Naive thymus-derived CD8-positive, alpha-beta T cell (primary cell): ENCODE results near the gene XRCC4. TPM values are rescaled to one million over a fixed set of nuclear protein-coding genes. Genes with fewer than 3 reads are reported as not detected.
"Not testable (repeated sequence)": the region's sequence is repeated elsewhere in the genome, so short reads cannot be mapped to it uniquely, and the experiment has no call there.

Experiments used
- ATAC-seq, 2 donors: fragments of 150-1000 bp; cut with Tn5 transposase in 1 of 2; sonication (Bioruptor Pico), chemical (Tn5 transposase) in 1 of 2; 1 replicate in 1 of 2; 2 replicates in 1 of 2; pipeline ENCODE4 v1.10.0; 2021; ENCODE audit warnings: mild to moderate bottlenecking in 2 of 2, moderate library complexity in 2 of 2
- POLR2A ChIA-PET: fragments of 350-600 bp; sonication (Branson Sonifier 250); formaldehyde crosslinking; loops from one replicate; lab custom pipeline; 2021; ENCODE audit warnings: antibody characterized with exemption; lab: Charles Lee
- DNase-seq, 10 donors: peaks; one replicate each; pipeline versions ENCODE4 v3.0.0 to v3.0.0-alpha.2; 2020 to 2022
- H3K27ac Mint-ChIP-seq, 10 donors: one replicate each; pipeline ENCODE4 v1.8.0; 2020 to 2022; ENCODE audit warnings: mild to moderate bottlenecking in 10 of 10, mixed read lengths in 10 of 10, moderate library complexity in 4 of 10, inconsistent platforms in 1 of 10
- H3K27me3 Mint-ChIP-seq, 5 donors: one replicate each; pipeline ENCODE4 v1.8.0; 2021 to 2022; ENCODE audit warnings: mixed read lengths in 5 of 5
- H3K36me3 Mint-ChIP-seq, 3 donors: one replicate each; pipeline ENCODE4 v1.8.0; 2020 to 2022; ENCODE audit warnings: mixed read lengths in 3 of 3, mild to moderate bottlenecking in 2 of 3, inconsistent platforms in 1 of 3
- H3K4me1 Mint-ChIP-seq, 4 donors: one replicate each; pipeline ENCODE4 v1.8.0; 2021 to 2022; ENCODE audit warnings: mixed read lengths in 4 of 4
- H3K4me3 Mint-ChIP-seq, 10 donors: one replicate each; pipeline ENCODE4 v1.8.0; 2020 to 2022; ENCODE audit warnings: mild to moderate bottlenecking in 10 of 10, mixed read lengths in 10 of 10, moderate library complexity in 6 of 10, inconsistent platforms in 1 of 10
- H3K9me3 Mint-ChIP-seq, 9 donors: one replicate each; pipeline ENCODE4 v1.8.0; 2020 to 2022; ENCODE audit warnings: mixed read lengths in 9 of 9, mild to moderate bottlenecking in 3 of 9, inconsistent platforms in 1 of 9, moderate library complexity in 1 of 9
- polyA plus RNA-seq, 3 donors: library from polyadenylated mRNA; unstranded; fragments of 300-500 nt; fragmentation: Illumina TruSeq; gene quantifications; one replicate each; pipeline ENCODE4 v1.2.3, GENCODE V29; 2021
- total RNA-seq, 8 experiments: library from RNA in 2 of 8; stranded (reverse) in 2 of 8; gene quantifications; one replicate each; pipeline ENCODE4 v1.2.3 and lab custom pipeline; 2021 to 2026

XRCC4 gene
- total and polyA plus RNA-seq, 5 experiments from 2014 or later = 4.2 to 8.6 (median 6.4) TPM

DNA sequence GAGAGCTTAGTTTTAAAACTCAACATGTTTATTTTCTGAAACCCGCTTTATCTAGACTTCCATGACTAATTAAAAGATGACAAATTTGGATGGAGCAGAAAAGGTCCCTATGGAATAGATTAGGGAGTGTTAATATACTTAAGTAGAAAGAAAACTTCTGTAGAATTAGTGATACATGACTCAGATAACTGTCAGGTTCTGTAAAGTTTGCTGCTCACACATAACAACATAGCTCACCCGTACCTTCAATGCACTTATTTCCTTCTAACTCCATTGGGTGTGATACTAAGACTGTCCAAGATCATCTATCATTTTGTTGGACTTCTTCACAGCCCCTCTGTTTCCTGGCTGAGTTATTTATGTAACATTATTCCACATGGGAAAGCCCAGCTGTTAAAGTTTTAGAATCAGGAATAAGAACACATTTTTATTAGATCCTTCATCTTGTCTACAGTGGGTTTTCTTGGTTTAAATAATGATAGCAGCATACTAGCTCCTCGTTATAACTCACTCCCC lies 27.9 kb upstream of the XRCC4 start:
- H3K27ac Mint-ChIP-seq = peak overlapping the region in 1 of 10 donors; percentile 33

GRCh38 chr5:83050723-83051340 lies 26.5 kb upstream of the XRCC4 start:
- Mint-ChIP-seq H3K27ac (peak overlapping the region in 2 of 10 donors; percentile 15 to 31), H3K4me1 (peaks cover 0 to 5% (median under 1%) of the 10 kb centered on the region in 4 donors), H3K36me3 (peaks cover 10 to 39% (median 21%) of the 10 kb centered on the region in 3 donors), H3K9me3 (no peaks in the 10 kb centered on the region), H3K27me3 (no peaks in the 10 kb centered on the region), H3K4me3 (no peak overlapping the region)
- POLR2A ChIA-PET = no interaction called here
- ATAC-seq (no peak), DNase-seq (no peak)

More for the DNA sequence above, 27.9 kb upstream of the XRCC4 start:
- H3K4me3 Mint-ChIP-seq = no peak overlapping the region
- no peaks in the 10 kb centered on the region for H3K27me3 Mint-ChIP-seq
- no peaks in the 10 kb centered on the region for H3K9me3 Mint-ChIP-seq
- no peak for DNase-seq
- no peak for ATAC-seq
- H3K36me3 Mint-ChIP-seq = peaks cover 9 to 25% (median 16%) of the 10 kb centered on the region in 3 donors
- peaks cover 0 to 3% (median 0%) of the 10 kb centered on the region in 4 donors for H3K4me1 Mint-ChIP-seq
- POLR2A ChIA-PET = no interaction called here

DNA sequence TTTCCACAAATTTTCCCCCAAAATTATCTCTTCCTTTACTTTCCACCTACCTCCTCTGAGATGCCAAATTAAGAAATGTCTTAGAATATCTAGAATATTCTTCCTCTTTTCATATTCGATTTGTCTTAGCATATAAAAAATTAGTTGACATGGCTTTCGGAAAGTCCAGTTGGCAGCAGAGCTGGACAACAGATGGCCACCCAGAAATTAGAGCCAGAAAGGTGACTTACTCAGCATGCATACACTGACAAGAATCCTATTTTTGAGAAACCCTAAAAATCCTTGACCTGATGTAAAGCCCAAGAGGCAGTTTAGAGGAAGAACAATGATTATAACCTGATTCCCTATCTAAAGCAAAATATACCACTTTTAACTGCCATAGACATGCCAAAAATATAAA lies 22.2 kb upstream of the XRCC4 start:
- Mint-ChIP-seq H3K9me3 (no peaks in the 10 kb centered on the region), H3K27me3 (no peaks in the 10 kb centered on the region), H3K36me3 (peaks cover 13 to 74% (median 24%) of the 10 kb centered on the region in 3 donors), H3K4me1 (peaks cover 6 to 24% (median 16%) of the 10 kb centered on the region in 4 donors), H3K4me3 (no peak overlapping the region), H3K27ac (peak overlapping the region in 1 of 10 donors; percentile 40)
- no peak for ATAC-seq
- POLR2A ChIA-PET = no interaction called here
- no peak for DNase-seq

DNA sequence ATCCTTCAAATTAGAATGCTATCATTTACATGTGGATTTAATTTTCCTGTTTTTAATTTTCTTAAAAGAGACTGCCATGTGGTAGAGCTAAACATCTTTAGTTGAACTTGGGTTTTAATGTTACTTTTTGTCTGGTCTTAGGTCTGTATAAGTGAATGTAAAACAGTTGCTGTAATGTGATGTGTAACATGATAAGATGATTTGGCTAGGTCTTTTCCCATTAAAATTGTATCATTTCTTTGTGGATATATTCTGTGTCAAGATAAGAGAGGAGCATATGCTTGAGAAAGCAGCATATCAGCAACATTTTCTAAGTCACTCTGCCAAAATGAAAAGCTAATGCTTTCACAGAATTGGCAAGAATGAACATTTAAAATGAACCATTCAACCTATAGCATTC lies 18.6 kb upstream of the XRCC4 start:
- peaks cover 11 to 84% (median 32%) of the 10 kb centered on the region in 3 donors for H3K36me3 Mint-ChIP-seq

DNA sequence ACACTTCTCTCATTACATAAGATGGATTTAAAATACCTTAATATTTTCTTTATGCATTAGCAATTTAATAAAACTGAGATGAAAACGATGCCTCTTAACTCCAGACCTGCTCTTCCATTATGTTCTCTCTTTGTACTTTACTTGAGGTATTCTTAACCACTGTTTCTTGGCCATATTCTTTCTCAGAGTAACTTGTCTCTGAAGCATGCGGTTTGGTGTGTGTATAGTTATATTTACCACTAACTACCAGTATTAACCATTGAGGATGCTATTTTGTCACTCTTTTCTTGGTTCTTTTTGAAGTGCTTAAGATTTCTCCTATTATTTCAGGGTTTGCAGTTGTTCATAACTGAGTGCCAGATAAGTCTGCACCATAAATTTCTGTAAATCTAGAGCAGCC lies 18.0 kb upstream of the XRCC4 start:
- no peaks in the 10 kb centered on the region for H3K9me3 Mint-ChIP-seq
- no peak overlapping the region for H3K27ac Mint-ChIP-seq
- DNase-seq (no peak), ATAC-seq (no peak)
- no peaks in the 10 kb centered on the region for H3K27me3 Mint-ChIP-seq
- POLR2A ChIA-PET = no interaction called here
- H3K36me3 Mint-ChIP-seq = peaks cover 5 to 82% (median 31%) of the 10 kb centered on the region in 3 donors
- no peak overlapping the region for H3K4me3 Mint-ChIP-seq
- H3K4me1 Mint-ChIP-seq = peaks cover 8 to 47% (median 26%) of the 10 kb centered on the region in 4 donors

More for the DNA sequence above, 18.6 kb upstream of the XRCC4 start:
- Mint-ChIP-seq H3K4me1 (peaks cover 6 to 44% (median 24%) of the 10 kb centered on the region in 4 donors), H3K4me3 (no peak overlapping the region), H3K27me3 (no peaks in the 10 kb centered on the region), H3K9me3 (no peaks in the 10 kb centered on the region), H3K27ac (no peak overlapping the region)
- no peak for DNase-seq
- POLR2A ChIA-PET = no interaction called here
- no peak for ATAC-seq

GRCh38 chr5:83066548-83067110 lies 10.7 kb upstream of the XRCC4 start:
- Mint-ChIP-seq H3K9me3 (no peaks in the 10 kb centered on the region), H3K4me3 (no peak overlapping the region), H3K4me1 (peaks cover 12 to 76% (median 56%) of the 10 kb centered on the region in 4 donors), H3K36me3 (peaks cover 0 to 33% (median 9%) of the 10 kb centered on the region in 3 donors), H3K27me3 (no peaks in the 10 kb centered on the region), H3K27ac (peak overlapping the region in 3 of 10 donors; percentile 33 to 53 (median 41))
- no peak for DNase-seq
- ATAC-seq = no peak
- POLR2A ChIA-PET = no interaction called here

DNA sequence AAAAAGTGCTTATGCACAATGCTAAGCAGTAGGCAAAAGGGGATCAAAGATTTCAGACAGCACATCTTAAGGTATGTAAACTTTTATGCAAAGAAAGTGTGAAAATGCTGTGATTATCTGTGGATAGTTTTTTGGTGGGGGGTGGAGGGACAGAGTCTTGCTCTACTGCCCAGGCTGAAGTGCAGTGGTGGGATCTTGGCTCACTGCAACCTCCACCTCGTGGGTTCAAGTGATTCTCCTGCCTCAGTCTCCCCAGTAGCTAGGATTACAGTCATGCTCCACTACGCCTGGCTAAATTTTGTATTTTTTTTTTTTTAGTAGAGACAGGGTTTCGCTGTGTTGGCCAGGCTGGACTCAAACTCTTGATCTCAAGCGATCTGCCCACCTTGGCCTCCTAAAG lies 10.0 kb upstream of the XRCC4 start:
- Mint-ChIP-seq H3K4me1 (peaks cover 15 to 84% (median 63%) of the 10 kb centered on the region in 4 donors), H3K36me3 (peaks cover 0 to 34% (median 7%) of the 10 kb centered on the region in 3 donors)
- H3K4me3 Mint-ChIP-seq, H3K27ac Mint-ChIP-seq, DNase-seq, ATAC-seq, H3K27me3 Mint-ChIP-seq, POLR2A ChIA-PET, H3K9me3 Mint-ChIP-seq: not testable (repeated sequence)

- ATAC-seq = no peak
- Mint-ChIP-seq H3K36me3 (peaks cover 0 to 37% (median 16%) of the 10 kb centered on the region in 3 donors), H3K9me3 (no peaks in the 10 kb centered on the region), H3K27ac (peak overlapping the region in 1 of 10 donors; percentile 3), H3K27me3 (no peaks in the 10 kb centered on the region), H3K4me1 (peaks cover 21 to 90% (median 74%) of the 10 kb centered on the region in 4 donors), H3K4me3 (no peak overlapping the region)
- POLR2A ChIA-PET = no interaction called here
- DNase-seq = no peak
Observed at GRCh38 chr5:83069096-83069799, 8.1 kb upstream of the XRCC4 start.

GRCh38 chr5:83071286-83072051 lies 5.9 kb upstream of the XRCC4 start:
- Mint-ChIP-seq H3K4me1 (peaks cover 21 to 93% (median 83%) of the 10 kb centered on the region in 4 donors), H3K36me3 (peaks cover 0 to 31% (median 21%) of the 10 kb centered on the region in 3 donors), H3K9me3 (no peaks in the 10 kb centered on the region), H3K27ac (no peak overlapping the region), H3K4me3 (peak overlapping the region in 6 of 10 donors; percentile 1 to 54 (median 12)), H3K27me3 (no peaks in the 10 kb centered on the region)
- POLR2A ChIA-PET = no interaction called here
- no peak for ATAC-seq
- DNase-seq = no peak

GRCh38 chr5:83072966-83073365 lies 4.4 kb upstream of the XRCC4 start:
- peaks cover 21 to 92% (median 81%) of the 10 kb centered on the region in 4 donors for H3K4me1 Mint-ChIP-seq
- no peaks in the 10 kb centered on the region for H3K9me3 Mint-ChIP-seq
- DNase-seq = no peak
- H3K4me3 Mint-ChIP-seq = peak overlapping the region in 4 of 10 donors; percentile 7 to 47 (median 16)
- H3K36me3 Mint-ChIP-seq = peaks cover 0 to 29% (median 21%) of the 10 kb centered on the region in 3 donors
- POLR2A ChIA-PET = no interaction called here
- no peak overlapping the region for H3K27ac Mint-ChIP-seq
- ATAC-seq = no peak
- no peaks in the 10 kb centered on the region for H3K27me3 Mint-ChIP-seq

DNA sequence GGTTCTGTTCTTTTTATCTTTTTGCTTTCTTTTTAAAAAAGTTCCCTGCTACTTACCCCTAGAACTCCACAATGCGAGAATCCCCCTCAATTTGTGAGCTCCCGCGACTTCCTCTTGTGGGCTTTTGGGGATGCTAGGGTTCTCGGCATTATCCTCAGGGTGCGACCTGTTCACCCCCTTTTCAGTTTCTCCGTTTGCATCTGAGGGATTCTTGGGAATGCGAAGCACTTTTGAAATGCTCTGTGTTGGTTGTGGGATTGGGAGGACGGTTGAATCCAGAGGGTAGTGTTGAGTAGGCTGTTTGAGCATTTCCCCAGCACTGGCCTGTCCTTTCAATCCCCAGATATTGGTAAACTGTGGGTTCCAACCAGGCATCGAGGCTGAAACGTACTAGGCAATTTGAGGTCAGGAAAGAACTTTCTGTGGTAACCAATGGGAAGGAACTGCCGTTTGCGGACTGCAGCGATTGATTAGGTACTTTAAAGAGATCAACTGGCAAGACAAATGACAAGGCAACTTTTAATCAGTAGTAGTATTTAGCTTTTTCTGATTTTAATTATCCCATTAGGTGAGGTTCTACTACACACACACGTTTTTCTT lies 415 bp downstream of the XRCC4 start:
- POLR2A ChIA-PET = interaction anchor here (0.5 to 1.5 kb wide), 3 partner anchors 794 to 1776 kb away, joined by 3 to 8 read pairs (median 3); partner anchors contain the start of genes RPS23 and ZCCHC9
- Mint-ChIP-seq H3K27me3 (no peaks in the 10 kb centered on the region), H3K9me3 (no peaks in the 10 kb centered on the region), H3K4me3 (peak overlapping the region; percentile 91 to 99 (median 98)), H3K36me3 (peaks cover 0 to 15% (median 15%) of the 10 kb centered on the region in 3 donors), H3K4me1 (peaks cover 20 to 55% (median 49%) of the 10 kb centered on the region in 4 donors), H3K27ac (peak overlapping the region; percentile 97 to 100 (median 99))
- peak in 2 of 10 donors; percentile 0 to 1 for DNase-seq
- ATAC-seq = no peak

DNA sequence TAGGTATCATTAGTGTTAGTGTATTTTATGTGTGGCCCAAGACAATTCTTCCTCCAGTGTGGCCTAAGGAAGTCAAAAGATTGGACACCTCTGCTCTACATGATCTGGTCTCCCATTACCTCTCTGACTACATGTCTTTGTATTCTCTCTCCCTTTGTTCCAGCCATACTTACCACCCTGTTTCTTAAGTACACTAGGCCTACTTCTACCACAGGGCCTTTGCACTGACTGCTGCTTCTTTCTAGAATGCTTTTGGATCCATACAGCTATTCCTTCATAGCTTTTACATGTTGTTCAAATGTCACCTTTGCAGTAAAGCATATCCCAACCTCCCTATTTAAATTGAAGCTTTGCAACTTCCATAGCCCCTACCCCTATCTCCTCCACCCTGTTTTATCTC lies 5.4 kb downstream of the XRCC4 start:
- peaks cover 5 to 12% (median 10%) of the 10 kb centered on the region in 4 donors for H3K4me1 Mint-ChIP-seq
- peak overlapping the region in 1 of 10 donors; percentile 5 for H3K27ac Mint-ChIP-seq
- H3K36me3 Mint-ChIP-seq = peaks cover 0 to 2% (median 0%) of the 10 kb centered on the region in 3 donors
- ATAC-seq (no peak), DNase-seq (no peak)
- no peak overlapping the region for H3K4me3 Mint-ChIP-seq
- H3K9me3 Mint-ChIP-seq = peaks cover 0 to 1% (median 0%) of the 10 kb centered on the region in 9 donors
- H3K27me3 Mint-ChIP-seq = no peaks in the 10 kb centered on the region
- POLR2A ChIA-PET = no interaction called here
